IMR-90 (cell line): ENCODE results near the gene ZDHHC8. TPM values are rescaled to one million over a fixed set of nuclear protein-coding genes. Genes with fewer than 3 reads are reported as not detected.

Experiments
- ATAC-seq: fragments of 200-7000 bp; cut with Tn5 transposase; 2 replicates; pipeline ENCODE4 v1.9.1; 2020; ENCODE audit warnings: low read depth, mild to moderate bottlenecking, moderate library complexity
- BruUV-seq: library from RNA; stranded (reverse); fragments of 400-500 nt; replicated peaks from 2 replicates; lab custom pipeline; 2021; lab: Mats Ljungman, UMichigan
- CTCF ChIA-PET: fragments of 300-600 bp; formaldehyde crosslinking; extraction: SDS; loops from one replicate; lab custom pipeline; 2021; ENCODE audit warnings: antibody characterized with exemption; lab: Yijun Ruan, JAX
- POLR2A ChIA-PET: fragments of 300-600 bp; sonication (Branson Sonifier 250); formaldehyde crosslinking; loops from one replicate; lab custom pipeline; 2022; ENCODE audit warnings: antibody characterized with exemption; ENCODE audit not compliant: unreplicated experiment; lab: Charles Lee
- DNase-seq: peaks from one replicate; pipeline ENCODE4 v3.0.0; 2013
- H2AFZ ChIP-seq: replicated peaks from 2 replicates; pipeline ENCODE3; 2013; ENCODE audit warnings: low read length, mild to moderate bottlenecking; ENCODE audit not compliant: poor library complexity
- H2AK5ac ChIP-seq: 2 replicates; pipeline ENCODE4 v1.6.1; 2013; ENCODE audit warnings: low read depth, low read length, inconsistent platforms
- H2AK9ac ChIP-seq: replicated peaks from 2 replicates; pipeline ENCODE3; 2013; ENCODE audit warnings: mild to moderate bottlenecking, low read depth, low read length, moderate library complexity; ENCODE audit not compliant: poor library complexity
- H2BK120ac ChIP-seq: 2 replicates; pipeline ENCODE4 v1.6.1; 2013; ENCODE audit warnings: low read depth, low read length, inconsistent platforms
- H2BK15ac ChIP-seq: 3 replicates; pipeline ENCODE4 v1.6.1; 2013; ENCODE audit warnings: low read depth, low read length, inconsistent platforms
- H2BK20ac ChIP-seq: 2 replicates; pipeline ENCODE4 v1.6.1; 2013; ENCODE audit warnings: low read depth, mild to moderate bottlenecking, inconsistent platforms, low read length, moderate library complexity
- H2BK5ac ChIP-seq: 2 replicates; pipeline ENCODE4 v1.6.1; 2013; ENCODE audit warnings: mild to moderate bottlenecking, low read depth, low read length, inconsistent platforms; ENCODE audit not compliant: poor library complexity, severe bottlenecking
- H3K14ac ChIP-seq: replicated peaks from 2 replicates; pipeline ENCODE4 v1.6.1; 2013; ENCODE audit warnings: low read depth, low read length, inconsistent platforms
- H3K18ac ChIP-seq: 2 replicates; pipeline ENCODE4 v1.6.1; 2013; ENCODE audit warnings: low read depth, low read length, control low read depth
- H3K23ac ChIP-seq: 2 replicates; pipeline ENCODE4 v1.6.1; 2013; ENCODE audit warnings: low read depth, low read length, inconsistent platforms
- H3K27ac ChIP-seq: 2 replicates; pipeline ENCODE4 v1.5.1; 2013; ENCODE audit warnings: mild to moderate bottlenecking, control low read depth, low read length; ENCODE audit not compliant: insufficient read depth
- H3K27me3 ChIP-seq: 2 replicates; pipeline ENCODE4 v1.6.1; 2013; ENCODE audit warnings: low read length; ENCODE audit not compliant: control insufficient read depth, insufficient read depth
- H3K36me3 ChIP-seq: 2 replicates; pipeline ENCODE4 v1.6.1; 2013; ENCODE audit warnings: low read length, mixed read lengths; ENCODE audit not compliant: control insufficient read depth, insufficient read depth
- H3K4ac ChIP-seq: 2 replicates; pipeline ENCODE4 v1.6.1; 2013; ENCODE audit warnings: low read depth, low read length, inconsistent platforms
- H3K4me1 ChIP-seq: 2 replicates; pipeline ENCODE4 v1.6.1; 2013; ENCODE audit warnings: low read length, mixed read lengths; ENCODE audit not compliant: control insufficient read depth, insufficient read depth
- H3K4me2 ChIP-seq: 2 replicates; pipeline ENCODE4 v1.6.1; 2013; ENCODE audit warnings: low read depth, mild to moderate bottlenecking, control low read depth, low read length, moderate library complexity
- H3K4me3 ChIP-seq: 2 replicates; pipeline ENCODE4 v1.5.1; 2013; ENCODE audit warnings: low read depth, mild to moderate bottlenecking, control low read depth, low read length, moderate library complexity; ENCODE audit not compliant: insufficient read depth
- H3K56ac ChIP-seq: 2 replicates; pipeline ENCODE4 v1.6.1; 2013; ENCODE audit warnings: low read length, inconsistent platforms; ENCODE audit not compliant: insufficient read depth; ENCODE audit errors: extremely low read depth
- H3K79me1 ChIP-seq, 2 experiments: 2 replicates each; pipeline ENCODE4 v1.6.1; 2013; ENCODE audit warnings: low read length in 2 of 2, inconsistent platforms in 1 of 2, low read depth in 1 of 2
- H3K9ac ChIP-seq: 2 replicates; pipeline ENCODE4 v1.6.1; 2013; ENCODE audit warnings: low read depth, low read length, control low read depth
- H3K9me1 ChIP-seq: 2 replicates; pipeline ENCODE4 v1.6.1; 2013; ENCODE audit warnings: low read length, inconsistent platforms; ENCODE audit not compliant: insufficient read depth
- H3K9me3 ChIP-seq: 2 replicates; pipeline ENCODE4 v1.6.1; 2013; ENCODE audit warnings: low read length; ENCODE audit not compliant: control insufficient read depth, insufficient read depth
- H4K20me1 ChIP-seq: 2 replicates; pipeline ENCODE4 v1.6.1; 2013; ENCODE audit warnings: low read length, inconsistent platforms; ENCODE audit not compliant: insufficient read depth
- H4K5ac ChIP-seq: 2 replicates; pipeline ENCODE4 v1.6.1; 2013; ENCODE audit warnings: mild to moderate bottlenecking, low read depth, low read length, control low read depth
- H4K8ac ChIP-seq, 2 experiments: 2 replicates each; pipeline ENCODE4 v1.6.1; 2013; ENCODE audit warnings: low read depth in 2 of 2, low read length in 2 of 2, control low read depth in 1 of 2, inconsistent platforms in 1 of 2
- H4K91ac ChIP-seq: 2 replicates; pipeline ENCODE4 v1.6.1; 2013; ENCODE audit warnings: low read depth, low read length, inconsistent platforms; ENCODE audit not compliant: insufficient read depth
- BHLHE40 ChIP-seq: fragments of 150-350 bp; IDR thresholded peaks from 2 replicates; pipeline ENCODE4 v1.6.1; 2016; ENCODE audit warnings: mild to moderate bottlenecking, low read depth, low read length
- CEBPB ChIP-seq: IDR thresholded peaks from 2 replicates; pipeline ENCODE4 v1.6.1; 2012; ENCODE audit warnings: low read depth, low read length, improper control_type of control experiment
- CHD1 ChIP-seq: IDR thresholded peaks from 2 replicates; pipeline ENCODE4 v1.6.1; 2012; ENCODE audit warnings: low read depth, low read length, improper control_type of control experiment
- FOS ChIP-seq: fragments of 150-350 bp; IDR thresholded peaks from 2 replicates; pipeline ENCODE4 v1.6.1; 2016; ENCODE audit warnings: low read depth, low read length
- MAFK ChIP-seq: IDR thresholded peaks from 2 replicates; pipeline ENCODE4 v1.6.1; 2012; ENCODE audit warnings: low read depth, low read length, improper control_type of control experiment
- MAZ ChIP-seq: IDR thresholded peaks from 2 replicates; pipeline ENCODE4 v1.6.1; 2012; ENCODE audit warnings: low read depth, mild to moderate bottlenecking, low read length, improper control_type of control experiment, moderate library complexity, borderline replicate concordance
- POLR2A ChIP-seq: IDR thresholded peaks from 2 replicates; pipeline ENCODE4 v1.6.1; 2012; ENCODE audit warnings: mild to moderate bottlenecking, low read depth, low read length
- RAD21 ChIP-seq: IDR thresholded peaks from 2 replicates; pipeline ENCODE4 v1.6.1; 2012; ENCODE audit warnings: low read length, improper control_type of control experiment
- RCOR1 ChIP-seq: IDR thresholded peaks from 2 replicates; pipeline ENCODE4 v1.6.1; 2012; ENCODE audit warnings: mild to moderate bottlenecking, low read length, improper control_type of control experiment; ENCODE audit not compliant: insufficient replicate concordance
- RFX5 ChIP-seq: IDR thresholded peaks from 2 replicates; pipeline ENCODE4 v1.8.0; 2012; ENCODE audit warnings: low read depth, mild to moderate bottlenecking, low read length, moderate library complexity
- SMC3 ChIP-seq: fragments of 150-350 bp; IDR thresholded peaks from 2 replicates; pipeline ENCODE4 v1.6.1; 2016; ENCODE audit warnings: low read depth, mild to moderate bottlenecking, antibody characterized with exemption, low read length, moderate library complexity
- WGBS, 2 experiments: methylation state at CpG; one replicate each; pipeline versions ENCODE4 v1.1.5 to v1.1.7; 2013; ENCODE audit warnings: missing lambda C conversion rate in 2 of 2; ENCODE audit not compliant: insufficient read length in 1 of 2; ENCODE audit errors: extremely low coverage in 2 of 2; 5-methylcytosine and 5-hydroxymethylcytosine counted together
- dilution Hi-C: fragments of 300-500 bp; cut with HindIII; formaldehyde crosslinking; loops from one replicate; pipeline ENCODE4 v1.14.3; 2018; ENCODE audit warnings: low sequenced_read_pairs; ENCODE audit not compliant: unreplicated experiment
- in situ Hi-C: fragments of 300-500 bp; cut with MboI; formaldehyde crosslinking; loops from 3 replicates; pipeline ENCODE4 v1.14.3; 2019; ENCODE audit warnings: low sequenced_read_pairs, inconsistent platforms, mixed read lengths
- intact Hi-C: fragments of 100-400 bp; cut with micrococcal nuclease; formaldehyde crosslinking; loops from 2 replicates; pipeline ENCODE4 v1.10.0; 2022
- polyA plus RNA-seq, 3 experiments: library from polyadenylated mRNA; depleted of rRNA; stranded (reverse); fragments of >200 nt; gene quantifications; 2 replicates each; pipeline ENCODE4 v1.2.3, GENCODE V29; 2012; ENCODE audit warnings: low replicate concordance in 1 of 3
- total RNA-seq: library from RNA; depleted of rRNA; stranded (reverse); fragments of >200 nt; gene quantifications from 2 replicates; pipeline ENCODE4 v1.2.3, GENCODE V29; 2012
- TF ChIP-seq, protein P1 (sequence below): fragments of 150-350 bp; IDR thresholded peaks from 2 replicates; pipeline ENCODE4 v1.6.1; 2017; ENCODE audit warnings: mild to moderate bottlenecking, antibody characterized with exemption, low read length, low read depth
- TF ChIP-seq, protein P2 (sequence below): fragments of 150-350 bp; IDR thresholded peaks from 2 replicates; pipeline ENCODE4 v1.6.1; 2016; ENCODE audit warnings: low read depth, mild to moderate bottlenecking, low read length, moderate library complexity, borderline replicate concordance

Gene ZDHHC8
- total and polyA plus RNA-seq, 2 of the 4 experiments (the other 2 are of a cell fraction), result 2.5 to 72.6 TPM

DNA sequence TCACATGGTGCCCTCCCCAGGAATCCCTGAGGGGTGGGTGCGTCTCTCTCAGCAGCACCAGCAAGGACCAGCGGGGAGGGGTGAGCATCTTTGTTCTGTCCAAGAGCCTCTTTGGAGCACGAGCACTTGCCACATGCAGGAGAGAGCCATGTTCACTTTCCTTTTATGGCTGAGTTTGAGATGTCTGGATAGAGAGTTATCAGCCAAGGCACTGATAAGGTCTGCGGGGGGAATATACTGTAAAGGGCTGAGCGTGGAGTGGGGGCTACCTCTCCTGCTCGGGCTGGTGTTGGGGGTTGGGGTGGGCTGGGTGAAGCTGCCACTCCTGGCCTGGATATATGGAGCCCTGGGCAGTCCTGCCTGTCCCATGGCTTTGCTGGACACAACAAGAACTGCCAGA, 54.1 kb downstream of the ZDHHC8 start:
- H3K4me3 ChIP-seq, result no peak overlapping the region
- no peak overlapping the region for H3K23ac ChIP-seq
- ATAC-seq, result no peak
- no peak overlapping the region for H3K9ac ChIP-seq
- 75% methylated on average over 2 of the region's 6 CpGs; no CpG with 5 or more reads in 1 of the 2 experiments for WGBS, 2 experiments
- no peak for DNase-seq
- H4K20me1 ChIP-seq, result no peaks in the 10 kb centered on the region
- H2BK15ac ChIP-seq, result no peak overlapping the region
- in situ Hi-C loops (no loop called here), intact Hi-C loops (no loop called here), dilution Hi-C loops (no loop called here)
- H3K79me1 ChIP-seq, result no peaks in the 10 kb centered on the region
- no peak overlapping the region for H3K14ac ChIP-seq
- H3K36me3 ChIP-seq, result no peaks in the 10 kb centered on the region
- no peak overlapping the region for H3K4me2 ChIP-seq
- H2AK9ac ChIP-seq, result no peak overlapping the region
- no peak overlapping the region for H3K18ac ChIP-seq
- no peak overlapping the region for H4K5ac ChIP-seq
- no peak overlapping the region for H3K4ac ChIP-seq
- H3K56ac ChIP-seq, result no peak overlapping the region
- H3K27me3 ChIP-seq, result peaks cover 33% of the 10 kb centered on the region
- no peaks in the 10 kb centered on the region for H3K9me3 ChIP-seq
- no peak overlapping the region for H4K91ac ChIP-seq
- H4K8ac ChIP-seq, result no peak overlapping the region
- TF ChIP-seq FOS, result no peak
- TF ChIP-seq CHD1, result no peak
- TF ChIP-seq, protein P1, sequence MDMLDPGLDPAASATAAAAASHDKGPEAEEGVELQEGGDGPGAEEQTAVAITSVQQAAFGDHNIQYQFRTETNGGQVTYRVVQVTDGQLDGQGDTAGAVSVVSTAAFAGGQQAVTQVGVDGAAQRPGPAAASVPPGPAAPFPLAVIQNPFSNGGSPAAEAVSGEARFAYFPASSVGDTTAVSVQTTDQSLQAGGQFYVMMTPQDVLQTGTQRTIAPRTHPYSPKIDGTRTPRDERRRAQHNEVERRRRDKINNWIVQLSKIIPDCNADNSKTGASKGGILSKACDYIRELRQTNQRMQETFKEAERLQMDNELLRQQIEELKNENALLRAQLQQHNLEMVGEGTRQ, result no peak
- no peak for TF ChIP-seq RFX5
- no peak for TF ChIP-seq SMC3
- no peak for TF ChIP-seq RAD21
- no peak for TF ChIP-seq BHLHE40
- no peak for TF ChIP-seq MAFK
- TF ChIP-seq POLR2A, result no peak
- TF ChIP-seq, protein P2, sequence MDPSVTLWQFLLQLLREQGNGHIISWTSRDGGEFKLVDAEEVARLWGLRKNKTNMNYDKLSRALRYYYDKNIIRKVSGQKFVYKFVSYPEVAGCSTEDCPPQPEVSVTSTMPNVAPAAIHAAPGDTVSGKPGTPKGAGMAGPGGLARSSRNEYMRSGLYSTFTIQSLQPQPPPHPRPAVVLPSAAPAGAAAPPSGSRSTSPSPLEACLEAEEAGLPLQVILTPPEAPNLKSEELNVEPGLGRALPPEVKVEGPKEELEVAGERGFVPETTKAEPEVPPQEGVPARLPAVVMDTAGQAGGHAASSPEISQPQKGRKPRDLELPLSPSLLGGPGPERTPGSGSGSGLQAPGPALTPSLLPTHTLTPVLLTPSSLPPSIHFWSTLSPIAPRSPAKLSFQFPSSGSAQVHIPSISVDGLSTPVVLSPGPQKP, result no peak
- TF ChIP-seq RCOR1, result no peak
- TF ChIP-seq MAZ, result no peak
- no peak for TF ChIP-seq CEBPB
- H3K27ac ChIP-seq, result no peak overlapping the region
- H2AK5ac ChIP-seq, result no peak overlapping the region
- no peaks in the 10 kb centered on the region for H3K4me1 ChIP-seq
- H2BK20ac ChIP-seq, result no peak overlapping the region
- no peak overlapping the region for H2AFZ ChIP-seq
- H2BK5ac ChIP-seq, result no peak overlapping the region
- no TSS peak for BruUV-seq
- no peak overlapping the region for H2BK120ac ChIP-seq
- no peaks in the 10 kb centered on the region for H3K9me1 ChIP-seq
- POLR2A ChIA-PET, result no interaction called here
- CTCF ChIA-PET, result interaction anchor here (0.6 kb wide), 1 partner anchor 902 kb away, joined by 3 read pairs; no protein-coding TSS in a partner anchor
